BE2C (cell line): ENCODE data around the gene CWC22.

Experiments
- DNase-seq: peaks from one replicate; pipeline ENCODE4 v3.0.0-alpha.2; 2020
- H3K27me3 ChIP-seq: fragments of 250-450 bp; sonication (Bioruptor Pico); 2 replicates; pipeline ENCODE4 v1.5.1; 2020; ENCODE audit warnings: mild to moderate bottlenecking
- H3K36me3 ChIP-seq: fragments of 250-450 bp; sonication (Bioruptor Pico); 2 replicates; pipeline ENCODE4 v1.5.1; 2020; ENCODE audit warnings: mild to moderate bottlenecking
- H3K4me1 ChIP-seq: fragments of 250-450 bp; sonication (Bioruptor Pico); 2 replicates; pipeline ENCODE4 v1.5.1; 2020
- H3K4me3 ChIP-seq: 2 replicates; pipeline ENCODE4 v1.5.1; 2011; ENCODE audit warnings: low read depth, low read length
- H3K9me3 ChIP-seq: fragments of 250-450 bp; sonication (Bioruptor Pico); 2 replicates; pipeline ENCODE4 v1.5.1; 2020
- TF ChIP-seq, protein P1 (sequence below): IDR thresholded peaks from 2 replicates; pipeline ENCODE4 v1.5.1; 2012; ENCODE audit warnings: mild to moderate bottlenecking, low read depth, low read length

CWC22 gene

DNA sequence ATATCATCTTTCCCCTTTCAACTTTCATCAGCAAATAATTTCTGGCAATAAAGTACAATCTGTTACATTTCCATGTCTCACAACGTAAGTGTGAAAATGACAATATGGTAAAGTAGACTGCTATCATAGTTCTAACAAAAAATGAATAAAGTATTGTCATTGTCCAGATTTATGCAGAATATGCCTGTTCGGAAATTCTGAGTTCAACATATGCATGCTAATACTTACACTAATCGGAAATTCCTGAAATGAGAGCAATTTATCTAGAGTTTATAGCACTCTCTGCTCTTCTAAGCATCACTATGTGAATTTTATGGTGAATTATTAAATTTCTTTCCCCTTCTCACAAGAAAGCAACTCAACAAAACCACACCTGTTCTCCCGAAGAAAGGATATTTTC is 8.1 kb downstream of the CWC22 start:
- DNase-seq = no peak
- TF ChIP-seq, protein P1, sequence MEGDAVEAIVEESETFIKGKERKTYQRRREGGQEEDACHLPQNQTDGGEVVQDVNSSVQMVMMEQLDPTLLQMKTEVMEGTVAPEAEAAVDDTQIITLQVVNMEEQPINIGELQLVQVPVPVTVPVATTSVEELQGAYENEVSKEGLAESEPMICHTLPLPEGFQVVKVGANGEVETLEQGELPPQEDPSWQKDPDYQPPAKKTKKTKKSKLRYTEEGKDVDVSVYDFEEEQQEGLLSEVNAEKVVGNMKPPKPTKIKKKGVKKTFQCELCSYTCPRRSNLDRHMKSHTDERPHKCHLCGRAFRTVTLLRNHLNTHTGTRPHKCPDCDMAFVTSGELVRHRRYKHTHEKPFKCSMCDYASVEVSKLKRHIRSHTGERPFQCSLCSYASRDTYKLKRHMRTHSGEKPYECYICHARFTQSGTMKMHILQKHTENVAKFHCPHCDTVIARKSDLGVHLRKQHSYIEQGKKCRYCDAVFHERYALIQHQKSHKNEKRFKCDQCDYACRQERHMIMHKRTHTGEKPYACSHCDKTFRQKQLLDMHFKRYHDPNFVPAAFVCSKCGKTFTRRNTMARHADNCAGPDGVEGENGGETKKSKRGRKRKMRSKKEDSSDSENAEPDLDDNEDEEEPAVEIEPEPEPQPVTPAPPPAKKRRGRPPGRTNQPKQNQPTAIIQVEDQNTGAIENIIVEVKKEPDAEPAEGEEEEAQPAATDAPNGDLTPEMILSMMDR = no peak
- Histone ChIP-seq H3K9me3 (no peaks in the 10 kb centered on the region), H3K4me3 (no peak overlapping the region), H3K36me3 (no peaks in the 10 kb centered on the region), H3K4me1 (no peaks in the 10 kb centered on the region), H3K27me3 (no peaks in the 10 kb centered on the region)

DNA sequence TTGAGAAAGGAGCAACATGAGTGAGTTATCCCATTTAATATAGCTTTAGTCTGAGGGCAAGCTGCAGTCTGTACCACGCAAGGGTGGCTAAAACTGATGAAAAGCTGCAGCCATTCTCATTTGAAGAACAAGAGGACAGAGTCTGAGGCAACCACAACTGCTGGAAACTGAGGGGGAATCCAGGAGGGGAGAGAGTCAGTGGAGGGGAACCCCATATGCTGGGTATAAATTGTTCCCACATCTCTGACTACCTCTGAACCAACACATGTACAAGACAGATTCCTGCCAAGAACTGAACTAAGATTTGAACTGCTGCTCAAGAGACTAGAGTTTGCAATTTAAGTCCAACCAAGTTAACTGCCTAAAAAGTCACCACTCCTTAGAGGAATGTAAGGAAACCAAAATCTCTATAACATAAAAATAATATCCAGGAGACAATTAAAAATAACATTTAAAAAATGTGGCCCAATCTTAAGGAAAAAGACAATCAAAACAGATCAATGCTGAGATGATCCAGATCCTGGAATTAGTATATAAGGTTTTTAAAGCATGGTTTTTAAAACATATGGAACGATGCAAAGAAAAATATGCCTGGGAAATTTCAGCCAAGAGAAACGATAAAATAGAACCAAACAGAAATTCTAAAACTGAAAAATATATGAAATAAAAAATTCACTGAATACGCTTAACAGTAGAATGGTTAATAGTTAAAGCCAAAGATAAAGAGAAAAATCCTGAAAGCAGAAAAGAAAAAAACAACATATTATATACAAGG is 11.2 kb downstream of the CWC22 start:
- no peak overlapping the region for H3K4me3 ChIP-seq
- H3K4me1 ChIP-seq = no peaks in the 10 kb centered on the region
- peaks cover 3% of the 10 kb centered on the region; the same call in 1 of the 2 replicates for H3K36me3 ChIP-seq
- H3K9me3 ChIP-seq = no peaks in the 10 kb centered on the region
- DNase-seq = no peak
- TF ChIP-seq, protein P1 = no peak
- no peaks in the 10 kb centered on the region for H3K27me3 ChIP-seq

DNA sequence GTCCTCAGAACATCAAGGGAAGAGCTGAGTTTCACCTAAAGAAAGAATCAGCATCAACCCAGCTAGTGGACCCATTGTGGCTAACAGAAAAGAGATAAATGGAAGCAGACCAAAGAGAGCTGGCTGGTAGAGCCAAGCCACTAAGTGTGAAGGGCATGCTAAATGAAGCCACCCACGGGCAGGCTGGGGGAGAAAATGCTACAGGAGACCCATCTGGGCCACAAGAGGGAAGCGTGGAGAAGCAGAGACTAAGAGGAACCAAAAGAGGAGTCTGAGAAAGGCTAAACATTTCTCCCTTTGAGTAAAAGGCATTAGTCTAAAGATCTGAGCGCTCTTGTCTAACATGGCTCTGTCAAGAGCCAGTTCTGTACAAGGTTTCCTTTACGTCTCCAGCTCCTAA is 15.8 kb downstream of the CWC22 start:
- Histone ChIP-seq H3K4me3 (no peak overlapping the region), H3K4me1 (no peaks in the 10 kb centered on the region), H3K27me3 (no peaks in the 10 kb centered on the region), H3K36me3 (peaks cover 3% of the 10 kb centered on the region; the same call in 1 of the 2 replicates), H3K9me3 (no peaks in the 10 kb centered on the region)
- no peak for DNase-seq
- TF ChIP-seq, protein P1 = no peak

DNA sequence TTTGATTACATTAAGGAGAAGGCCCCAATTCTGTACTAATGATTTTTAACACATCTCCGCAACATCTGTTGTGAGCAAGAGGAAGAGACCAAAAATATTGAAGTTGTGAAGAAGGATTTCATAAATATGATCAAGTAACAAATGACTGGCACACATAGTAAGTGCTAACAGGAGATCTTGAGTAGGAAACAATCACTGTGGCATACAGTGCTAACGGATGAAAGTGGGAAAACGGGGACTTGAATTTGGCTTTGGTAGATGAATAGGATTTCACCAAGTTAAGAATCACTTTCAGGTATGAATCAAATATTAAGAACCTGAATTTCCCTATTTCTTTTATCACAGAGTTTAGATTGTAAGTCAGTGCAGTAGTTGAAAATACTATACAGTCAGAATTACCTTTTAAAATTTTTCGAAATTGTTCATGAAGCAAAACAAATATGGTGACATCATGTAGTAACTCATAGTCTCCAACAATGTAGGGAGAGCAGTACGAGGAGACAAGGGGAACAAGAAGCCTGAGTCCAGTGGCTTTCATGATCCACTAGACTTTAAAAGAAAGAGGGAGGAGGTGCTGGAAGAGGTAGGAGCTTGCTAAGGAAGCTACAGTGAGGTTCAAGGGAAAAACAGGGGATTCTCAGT is 16.3 kb downstream of the CWC22 start:
- H3K4me1 ChIP-seq = no peaks in the 10 kb centered on the region
- H3K9me3 ChIP-seq = no peaks in the 10 kb centered on the region
- TF ChIP-seq, protein P1 = no peak
- peaks cover 3% of the 10 kb centered on the region; the same call in 1 of the 2 replicates for H3K36me3 ChIP-seq
- DNase-seq = no peak
- no peaks in the 10 kb centered on the region for H3K27me3 ChIP-seq
- no peak overlapping the region for H3K4me3 ChIP-seq

DNA sequence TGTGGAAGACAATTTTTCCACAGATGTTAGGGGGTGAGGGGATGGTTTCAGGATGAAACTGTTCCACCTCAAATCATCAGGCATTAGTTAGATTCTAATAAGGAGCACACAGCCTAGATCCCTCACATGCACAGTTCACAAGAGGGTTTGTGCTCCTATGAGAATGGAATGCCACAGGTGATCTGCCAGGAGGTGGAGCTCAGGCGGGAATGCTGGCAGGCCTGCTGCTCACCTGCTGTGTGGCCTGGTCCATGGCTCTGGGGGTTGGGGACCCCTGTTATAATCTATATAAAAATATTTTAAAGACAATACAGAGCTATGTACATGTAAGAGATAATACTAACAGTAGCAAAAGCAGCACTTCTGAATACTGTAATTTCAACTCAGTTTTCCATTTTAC is 19.2 kb downstream of the CWC22 start:
- peaks cover under 1% of the 10 kb centered on the region; the same call in 1 of the 2 replicates for H3K36me3 ChIP-seq
- no peak for DNase-seq
- TF ChIP-seq, protein P1 = no peak

DNA sequence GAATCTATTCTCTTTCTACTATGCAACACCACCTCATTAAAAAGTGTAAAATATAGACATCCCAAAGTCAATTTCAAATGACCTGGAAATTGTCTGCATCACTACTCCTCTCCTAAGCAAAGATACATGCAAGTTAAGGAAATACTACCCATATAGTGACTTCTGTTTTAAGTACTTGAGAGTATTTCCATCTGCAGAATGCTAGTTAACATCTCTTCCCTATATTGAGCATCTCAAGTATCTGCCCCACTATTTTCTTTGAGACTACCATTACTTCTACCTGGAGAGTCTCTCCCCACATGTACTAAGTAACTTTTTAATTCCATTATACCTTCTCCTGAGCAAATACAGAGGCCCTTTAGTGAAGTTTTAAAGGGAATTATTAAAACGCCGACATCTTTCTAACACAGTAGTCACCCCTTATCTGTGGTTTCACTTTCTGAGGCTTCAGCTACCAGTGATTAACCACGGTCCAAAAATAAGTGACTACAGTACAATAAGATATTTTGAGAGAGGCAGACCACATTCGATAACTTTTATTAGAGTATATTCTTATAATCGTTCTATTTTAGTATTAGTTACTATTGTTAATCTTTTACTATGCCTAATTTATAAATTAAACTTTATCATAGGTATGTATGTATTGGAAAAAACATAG is 21.8 kb downstream of the CWC22 start:
- Histone ChIP-seq H3K36me3 (no peaks in the 10 kb centered on the region), H3K4me1 (no peaks in the 10 kb centered on the region), H3K4me3 (no peak overlapping the region), H3K9me3 (no peaks in the 10 kb centered on the region), H3K27me3 (no peaks in the 10 kb centered on the region)
- TF ChIP-seq, protein P1 = no peak
- no peak for DNase-seq

More for the DNA sequence above, 19.2 kb downstream of the CWC22 start:
- Histone ChIP-seq H3K4me3 (no peak overlapping the region), H3K9me3 (no peaks in the 10 kb centered on the region), H3K27me3 (no peaks in the 10 kb centered on the region), H3K4me1 (no peaks in the 10 kb centered on the region)
